GM18505 (cell line): ENCODE measurements around the gene ATL1.
"Not testable (repeated sequence)": the region's sequence is repeated elsewhere in the genome, so short reads cannot be mapped to it uniquely, and the experiment has no call there.

Experiments used
- ATAC-seq: cut with Tn5 transposase; IDR thresholded peaks from one replicate; pipeline ENCODE4 v1.9.1; 2021; ENCODE audit not compliant: unreplicated experiment
- POLR2A ChIP-seq: IDR thresholded peaks from 4 replicates; pipeline ENCODE4 v1.6.1; 2011; ENCODE audit warnings: borderline replicate concordance; ENCODE audit not compliant: insufficient read depth, insufficient read length; ENCODE audit errors: extremely low read depth

ATL1 gene

GRCh38 chr14:50551877-50552276, 8.1 kb upstream of the ATL1 start:
- no peak for ATAC-seq
- no peak for TF ChIP-seq POLR2A

- not testable (repeated sequence) for ATAC-seq
Measured at GRCh38 chr14:50552796-50553195, 7.1 kb upstream of the ATL1 start.

- TF ChIP-seq POLR2A, result no peak
- ATAC-seq, result peak; percentile 26
Measured at GRCh38 chr14:50560931-50561285, 963 bp downstream of the ATL1 start.

- TF ChIP-seq POLR2A, result no peak
- ATAC-seq, result no peak
Measured at GRCh38 chr14:50562841-50563240, 2.9 kb downstream of the ATL1 start.

GRCh38 chr14:50569714-50570274, 9.8 kb downstream of the ATL1 start:
- no peak for TF ChIP-seq POLR2A
- ATAC-seq, result no peak

- ATAC-seq, result no peak
- no peak for TF ChIP-seq POLR2A
Measured at GRCh38 chr14:50573862-50574261, 13.9 kb downstream of the ATL1 start.

GRCh38 chr14:50575769-50576168, 15.8 kb downstream of the ATL1 start:
- no peak for TF ChIP-seq POLR2A
- no peak for ATAC-seq

- TF ChIP-seq POLR2A, result no peak
- no peak for ATAC-seq
Measured at GRCh38 chr14:50577982-50578381, 18.0 kb downstream of the ATL1 start.

- TF ChIP-seq POLR2A, result no peak
- ATAC-seq, result no peak
Measured at GRCh38 chr14:50578433-50578832, 18.5 kb downstream of the ATL1 start.

- TF ChIP-seq POLR2A, result no peak
- no peak for ATAC-seq
Measured at GRCh38 chr14:50590464-50590863, 30.5 kb downstream of the ATL1 start.

GRCh38 chr14:50594577-50595316, 34.8 kb downstream of the ATL1 start:
- TF ChIP-seq POLR2A, result no peak
- ATAC-seq, result no peak

GRCh38 chr14:50598765-50599164, 38.8 kb downstream of the ATL1 start:
- TF ChIP-seq POLR2A, result no peak
- no peak for ATAC-seq

GRCh38 chr14:50599700-50600444, 39.9 kb downstream of the ATL1 start:
- ATAC-seq, result no peak
- no peak for TF ChIP-seq POLR2A

- TF ChIP-seq POLR2A, result no peak
- ATAC-seq, result no peak
Measured at GRCh38 chr14:50600849-50601248, 40.9 kb downstream of the ATL1 start.
